ENCODE data around the gene ENDOG. TPM values are rescaled to one million over a fixed set of nuclear protein-coding genes. Genes with fewer than 3 reads are reported as not detected.

The ENDOG gene
- total RNA-seq, 1 experiment from 2014 or later = 25.8 TPM

DNA sequence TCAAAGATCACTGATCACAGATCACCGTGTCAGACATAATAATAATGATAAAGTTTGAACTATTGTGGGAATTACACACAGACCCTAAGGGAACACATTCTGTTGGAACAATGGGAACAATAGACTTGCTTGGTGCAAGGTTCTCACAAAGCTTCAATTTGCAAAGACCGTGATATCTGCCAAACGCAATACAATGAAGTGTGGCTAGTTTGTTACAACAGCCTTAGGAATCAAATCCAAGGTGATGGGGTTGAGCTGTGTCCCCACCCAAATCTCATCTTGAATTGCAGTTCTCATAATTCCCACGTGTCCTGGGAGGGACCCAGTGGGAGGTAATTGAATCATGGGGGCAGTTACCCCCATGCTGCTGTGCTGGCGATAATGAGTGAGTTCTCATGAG, 42.6 kb downstream of the ENDOG start:
- DNase-seq (ENCODE audit: low spot score) (no peak), ATAC-seq (no peak)
- Mint-ChIP-seq H3K27me3 (ENCODE audit: low read depth) (no peaks in the 10 kb centered on the region), H3K36me3 (no peaks in the 10 kb centered on the region), H3K4me3 (no peak overlapping the region), H3K4me1 (peaks cover 19% of the 10 kb centered on the region; the same call in 1 of the 2 replicates), H3K9me3 (no peaks in the 10 kb centered on the region), H3K27ac (peak overlapping the region; percentile 74)
- ChIA-PET POLR2A (interaction anchor here (0.9 kb wide), 1 partner anchor 34 kb away, joined by 3 read pairs; no protein-coding TSS in a partner anchor), CTCF (interaction anchor here (0.6 to 5.1 kb wide), 10 partner anchors 9 to 262 kb away, joined by 3 to 54 read pairs (median 4); partner anchors contain the start of gene SPOUT1)
- no peak for TF ChIP-seq HMGA2 (CRISPR knock-in tag; IDR thresholded peaks at IDR 0.05)
- TF ChIP-seq ETV6 (CRISPR knock-in tag; IDR thresholded peaks at IDR 0.05) = no peak
- no peak for TF ChIP-seq TEAD4 (CRISPR knock-in tag; IDR thresholded peaks at IDR 0.05)
- TF ChIP-seq FOXK1 (CRISPR knock-in tag; IDR thresholded peaks at IDR 0.05) = no peak
- TF ChIP-seq, protein P1, sequence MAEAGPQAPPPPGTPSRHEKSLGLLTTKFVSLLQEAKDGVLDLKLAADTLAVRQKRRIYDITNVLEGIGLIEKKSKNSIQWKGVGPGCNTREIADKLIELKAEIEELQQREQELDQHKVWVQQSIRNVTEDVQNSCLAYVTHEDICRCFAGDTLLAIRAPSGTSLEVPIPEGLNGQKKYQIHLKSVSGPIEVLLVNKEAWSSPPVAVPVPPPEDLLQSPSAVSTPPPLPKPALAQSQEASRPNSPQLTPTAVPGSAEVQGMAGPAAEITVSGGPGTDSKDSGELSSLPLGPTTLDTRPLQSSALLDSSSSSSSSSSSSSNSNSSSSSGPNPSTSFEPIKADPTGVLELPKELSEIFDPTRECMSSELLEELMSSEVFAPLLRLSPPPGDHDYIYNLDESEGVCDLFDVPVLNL (CRISPR knock-in tag; IDR thresholded peaks at IDR 0.05; ENCODE audit: borderline replicate concordance, low read depth) = no peak
- no peak for TF ChIP-seq CTCF (IDR thresholded peaks at IDR 0.05)
- TF ChIP-seq JUN (CRISPR knock-in tag; IDR thresholded peaks at IDR 0.05) = no peak

GRCh38 chr9:128861501-128861900, 43.2 kb downstream of the ENDOG start:
- Mint-ChIP-seq H3K4me1 (peaks cover 19% of the 10 kb centered on the region; the same call in 1 of the 2 replicates), H3K27me3 (ENCODE audit: low read depth) (no peaks in the 10 kb centered on the region), H3K4me3 (no peak overlapping the region), H3K27ac (peak overlapping the region; percentile 74), H3K36me3 (no peaks in the 10 kb centered on the region), H3K9me3 (no peaks in the 10 kb centered on the region)
- ChIA-PET POLR2A (interaction anchor here (0.9 kb wide), 1 partner anchor 34 kb away, joined by 3 read pairs; no protein-coding TSS in a partner anchor), CTCF (interaction anchor here (0.6 to 5.1 kb wide), 13 partner anchors 9 to 262 kb away, joined by 3 to 54 read pairs (median 4); partner anchors contain the start of genes ENDOG and SPOUT1)
- DNase-seq (ENCODE audit: low spot score) (no peak), ATAC-seq (no peak)
- TF ChIP-seq CREM (CRISPR knock-in tag; IDR thresholded peaks at IDR 0.05) (no peak), USF1 (CRISPR knock-in tag; IDR thresholded peaks at IDR 0.05) (no peak), NFATC4 (CRISPR knock-in tag; IDR thresholded peaks at IDR 0.05) (no peak)

DNA sequence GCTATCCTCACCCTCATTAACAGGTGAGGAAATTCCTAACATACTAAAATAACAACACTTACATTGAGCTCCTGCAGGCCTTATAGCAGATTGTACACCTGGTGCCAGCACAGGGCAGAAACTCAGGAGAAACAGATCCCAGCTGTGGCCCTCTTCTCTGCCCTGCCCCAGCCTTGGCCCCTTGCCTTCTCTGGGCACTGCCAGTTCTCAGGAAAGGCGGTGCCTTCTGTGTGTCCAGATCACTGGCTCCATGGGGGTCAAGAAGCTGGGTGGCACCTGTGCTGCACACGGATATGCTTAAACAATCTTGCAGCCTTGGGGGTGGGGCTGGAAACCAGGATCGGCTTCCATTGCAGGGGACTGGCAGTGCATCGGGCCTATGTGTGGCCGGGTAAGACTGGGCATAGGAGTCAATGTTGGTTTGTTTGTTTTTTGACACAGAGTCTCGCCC, 44.1 kb downstream of the ENDOG start:
- POLR2A ChIA-PET = interaction anchor here (0.7 kb wide), 1 partner anchor 1038 kb away, joined by 3 read pairs; no protein-coding TSS in a partner anchor
- H3K9me3 Mint-ChIP-seq = no peaks in the 10 kb centered on the region
- CTCF ChIA-PET = interaction anchor here (0.7 to 5.1 kb wide), 8 partner anchors 10 to 166 kb away, joined by 3 to 54 read pairs (median 6); partner anchors contain the start of genes ENDOG and SH3GLB2
- peak overlapping the region; percentile 57; the same call in 1 of the 2 replicates for H3K27ac Mint-ChIP-seq
- DNase-seq (ENCODE audit: low spot score) = no peak
- no peak overlapping the region for H3K4me3 Mint-ChIP-seq
- peaks cover 19% of the 10 kb centered on the region; the same call in 1 of the 2 replicates for H3K4me1 Mint-ChIP-seq
- TF ChIP-seq, protein P2, sequence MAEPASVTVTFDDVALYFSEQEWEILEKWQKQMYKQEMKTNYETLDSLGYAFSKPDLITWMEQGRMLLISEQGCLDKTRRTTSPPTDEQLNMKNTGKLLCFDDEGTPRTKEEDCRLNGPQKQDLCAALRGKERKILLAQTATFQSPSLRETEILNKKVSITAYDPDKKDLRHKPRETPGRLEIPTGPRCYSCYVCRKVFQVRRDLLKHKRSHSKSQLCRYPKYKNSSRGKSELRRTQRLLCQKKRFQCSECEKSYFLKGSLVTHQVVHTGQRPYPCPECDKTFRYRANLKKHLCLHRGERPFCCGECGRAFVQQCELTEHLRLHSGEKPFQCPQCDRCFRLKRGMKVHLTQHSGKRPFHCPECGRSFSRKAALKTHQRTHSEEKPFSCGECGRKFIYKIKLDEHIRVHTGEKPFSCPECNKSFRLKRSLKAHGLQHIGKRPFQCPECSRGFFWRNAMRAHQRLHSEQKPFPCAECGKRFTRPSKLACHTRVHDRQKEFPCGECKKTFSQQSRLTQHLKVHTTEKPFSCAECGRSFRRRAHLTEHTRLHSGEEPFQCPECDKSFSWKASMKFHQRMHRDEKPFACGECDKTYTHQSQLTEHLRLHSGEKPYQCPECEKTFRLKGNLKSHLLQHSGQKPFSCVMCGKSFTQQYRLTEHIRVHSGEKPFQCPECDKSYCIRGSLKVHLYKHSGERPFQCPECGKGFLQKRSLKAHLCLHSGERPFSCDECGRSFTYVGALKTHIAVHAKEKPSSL (CRISPR knock-in tag; conservative IDR thresholded peaks at IDR 0.05) = no peak
- no peak for TF ChIP-seq TP53 (CRISPR knock-in tag; IDR thresholded peaks at IDR 0.05)
- TF ChIP-seq RELA (CRISPR knock-in tag; IDR thresholded peaks at IDR 0.05; ENCODE audit: borderline replicate concordance) = no peak
- TF ChIP-seq SP1 (CRISPR knock-in tag; conservative IDR thresholded peaks at IDR 0.05) = no peak
- no peak for TF ChIP-seq NR2C2 (CRISPR knock-in tag; IDR thresholded peaks at IDR 0.05)
- no peaks in the 10 kb centered on the region for H3K36me3 Mint-ChIP-seq
- ATAC-seq = no peak
- H3K27me3 Mint-ChIP-seq (ENCODE audit: low read depth) = no peaks in the 10 kb centered on the region

All from WTC11 (cell line).